ENCODE data around the gene FOXP4.

DNA sequence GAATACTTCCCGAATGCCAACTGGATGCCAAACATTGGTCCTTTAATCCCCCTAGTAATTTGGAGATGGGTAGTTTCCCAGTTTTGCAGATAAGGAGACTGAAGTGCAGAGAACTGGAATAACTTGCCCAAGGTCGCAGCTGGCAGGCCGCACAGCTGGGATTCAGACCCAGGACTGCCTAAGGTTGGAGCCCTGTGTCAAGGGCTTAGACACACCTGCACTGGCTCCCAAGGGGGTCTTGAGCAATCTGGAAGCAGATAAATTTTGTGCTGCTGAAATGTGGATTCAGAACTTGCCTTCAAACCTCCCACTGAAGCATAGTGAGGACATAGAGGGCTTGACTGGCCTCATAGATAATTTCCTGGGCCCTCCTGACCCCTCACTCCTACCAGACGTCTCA lies 30.5 kb downstream of the FOXP4 start:
- TF ChIP-seq, protein P1, sequence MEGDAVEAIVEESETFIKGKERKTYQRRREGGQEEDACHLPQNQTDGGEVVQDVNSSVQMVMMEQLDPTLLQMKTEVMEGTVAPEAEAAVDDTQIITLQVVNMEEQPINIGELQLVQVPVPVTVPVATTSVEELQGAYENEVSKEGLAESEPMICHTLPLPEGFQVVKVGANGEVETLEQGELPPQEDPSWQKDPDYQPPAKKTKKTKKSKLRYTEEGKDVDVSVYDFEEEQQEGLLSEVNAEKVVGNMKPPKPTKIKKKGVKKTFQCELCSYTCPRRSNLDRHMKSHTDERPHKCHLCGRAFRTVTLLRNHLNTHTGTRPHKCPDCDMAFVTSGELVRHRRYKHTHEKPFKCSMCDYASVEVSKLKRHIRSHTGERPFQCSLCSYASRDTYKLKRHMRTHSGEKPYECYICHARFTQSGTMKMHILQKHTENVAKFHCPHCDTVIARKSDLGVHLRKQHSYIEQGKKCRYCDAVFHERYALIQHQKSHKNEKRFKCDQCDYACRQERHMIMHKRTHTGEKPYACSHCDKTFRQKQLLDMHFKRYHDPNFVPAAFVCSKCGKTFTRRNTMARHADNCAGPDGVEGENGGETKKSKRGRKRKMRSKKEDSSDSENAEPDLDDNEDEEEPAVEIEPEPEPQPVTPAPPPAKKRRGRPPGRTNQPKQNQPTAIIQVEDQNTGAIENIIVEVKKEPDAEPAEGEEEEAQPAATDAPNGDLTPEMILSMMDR (IDR thresholded peaks at IDR 0.05): no peak
- no peak for TF ChIP-seq POLR2A (IDR thresholded peaks at IDR 0.05)
- TF ChIP-seq EP300 (IDR thresholded peaks at IDR 0.05): no peak
- no peak for TF ChIP-seq POLR2AphosphoS5 (IDR thresholded peaks at IDR 0.05)

All from sigmoid colon (tissue), 4 donors.